Ectodermal cell (in vitro differentiated cells): ENCODE results near the gene HS6ST2.

ENCODE experiments used
- H3K27ac ChIP-seq: 2 replicates; pipeline ENCODE4 v1.7.0; 2013; ENCODE audit warnings: mild to moderate bottlenecking, low read depth, low read length; ENCODE audit not compliant: insufficient read depth, poor library complexity, severe bottlenecking
- H3K27me3 ChIP-seq: 2 replicates; pipeline ENCODE4 v1.7.0; 2013; ENCODE audit warnings: mild to moderate bottlenecking, low read length; ENCODE audit not compliant: insufficient read depth, control insufficient read depth, poor library complexity, severe bottlenecking
- H3K36me3 ChIP-seq: one replicate; pipeline ENCODE4 v1.7.0; 2013; ENCODE audit warnings: low read length; ENCODE audit not compliant: control insufficient read depth, insufficient read depth
- H3K4me1 ChIP-seq: one replicate; pipeline ENCODE4 v1.7.0; 2013; ENCODE audit warnings: low read length; ENCODE audit not compliant: control insufficient read depth, insufficient read depth
- H3K4me3 ChIP-seq: 2 replicates; pipeline ENCODE4 v1.7.0; 2013; ENCODE audit warnings: low read depth, low read length, control low read depth; ENCODE audit not compliant: insufficient read depth
- H3K9me3 ChIP-seq: 2 replicates; pipeline ENCODE4 v1.7.0; 2013; ENCODE audit warnings: mild to moderate bottlenecking, low read length, moderate library complexity; ENCODE audit not compliant: control insufficient read depth
- WGBS, 2 experiments: methylation state at CpG; one replicate each; pipeline ENCODE4 v1.1.7; 2013; ENCODE audit warnings: missing lambda C conversion rate in 2 of 2; 5-methylcytosine and 5-hydroxymethylcytosine counted together

Gene HS6ST2

GRCh38 chrX:132694382-132694781 is 264.0 kb downstream of the HS6ST2 start:
- Histone ChIP-seq H3K9me3 (no peaks in the 10 kb centered on the region), H3K27me3 (no peaks in the 10 kb centered on the region), H3K4me3 (no peak overlapping the region), H3K36me3 (no peaks in the 10 kb centered on the region), H3K27ac (no peak overlapping the region), H3K4me1 (peaks cover 6% of the 10 kb centered on the region)
- 70 to 75% methylated on average over 3 of the region's 3 CpGs for WGBS, 2 experiments

GRCh38 chrX:132692526-132692925 is 265.9 kb downstream of the HS6ST2 start:
- H3K27ac ChIP-seq: no peak overlapping the region
- H3K36me3 ChIP-seq: no peaks in the 10 kb centered on the region
- no peaks in the 10 kb centered on the region for H3K27me3 ChIP-seq

GRCh38 chrX:132692066-132692465 is 266.4 kb downstream of the HS6ST2 start:
- 93 to 96% methylated on average over 2 to 6 of the region's 6 CpGs for WGBS, 2 experiments
- H3K4me1 ChIP-seq: peaks cover 6% of the 10 kb centered on the region
- H3K9me3 ChIP-seq: no peaks in the 10 kb centered on the region
- no peaks in the 10 kb centered on the region for H3K36me3 ChIP-seq
- no peak overlapping the region for H3K4me3 ChIP-seq
- H3K27me3 ChIP-seq: no peaks in the 10 kb centered on the region
- H3K27ac ChIP-seq: no peak overlapping the region

More at GRCh38 chrX:132692526-132692925, 265.9 kb downstream of the HS6ST2 start:
- peaks cover 6% of the 10 kb centered on the region for H3K4me1 ChIP-seq
- no peak overlapping the region for H3K4me3 ChIP-seq
- no peaks in the 10 kb centered on the region for H3K9me3 ChIP-seq
- WGBS, 2 experiments: 81 to 92% methylated on average over 1 of the region's 1 CpG

- Histone ChIP-seq H3K4me3 (no peak overlapping the region), H3K9me3 (no peaks in the 10 kb centered on the region), H3K27me3 (no peaks in the 10 kb centered on the region), H3K36me3 (no peaks in the 10 kb centered on the region), H3K27ac (no peak overlapping the region), H3K4me1 (peaks cover 6% of the 10 kb centered on the region)
- whole genome bisulfite sequencing, 2 experiments: 50 to 69% methylated on average over 1 to 6 of the region's 6 CpGs
Observed at GRCh38 chrX:132689612-132690563, 268.5 kb downstream of the HS6ST2 start.

GRCh38 chrX:132685276-132685675 is 273.2 kb downstream of the HS6ST2 start:
- no peaks in the 10 kb centered on the region for H3K36me3 ChIP-seq
- H3K27me3 ChIP-seq: no peaks in the 10 kb centered on the region
- no peaks in the 10 kb centered on the region for H3K4me1 ChIP-seq
- no peak overlapping the region for H3K27ac ChIP-seq
- H3K4me3 ChIP-seq: no peak overlapping the region
- H3K9me3 ChIP-seq: no peaks in the 10 kb centered on the region
- WGBS, 2 experiments: 93 to 96% methylated on average over 4 of the region's 4 CpGs

GRCh38 chrX:132677233-132677716 is 281.2 kb downstream of the HS6ST2 start:
- WGBS, 2 experiments: 50% methylated on average over 2 of the region's 2 CpGs; no CpG with 5 or more reads in 1 of the 2 experiments
- Histone ChIP-seq H3K9me3 (no peaks in the 10 kb centered on the region), H3K4me3 (no peak overlapping the region), H3K4me1 (no peaks in the 10 kb centered on the region), H3K27ac (no peak overlapping the region), H3K36me3 (no peaks in the 10 kb centered on the region), H3K27me3 (no peaks in the 10 kb centered on the region)

GRCh38 chrX:132676561-132677186 is 281.8 kb downstream of the HS6ST2 start:
- H3K4me3 ChIP-seq: no peak overlapping the region
- no peaks in the 10 kb centered on the region for H3K4me1 ChIP-seq
- no peaks in the 10 kb centered on the region for H3K9me3 ChIP-seq
- H3K27me3 ChIP-seq: no peaks in the 10 kb centered on the region
- H3K27ac ChIP-seq: no peak overlapping the region
- no peaks in the 10 kb centered on the region for H3K36me3 ChIP-seq
- 40 to 41% methylated on average over 4 of the region's 4 CpGs for WGBS, 2 experiments

- Histone ChIP-seq H3K36me3 (no peaks in the 10 kb centered on the region), H3K9me3 (no peaks in the 10 kb centered on the region), H3K27me3 (no peaks in the 10 kb centered on the region), H3K4me1 (no peaks in the 10 kb centered on the region), H3K27ac (no peak overlapping the region), H3K4me3 (no peak overlapping the region)
- WGBS, 2 experiments: 50 to 66% methylated on average over 2 to 3 of the region's 3 CpGs
Observed at GRCh38 chrX:132676102-132676501, 282.3 kb downstream of the HS6ST2 start.

GRCh38 chrX:132673331-132673730 is 285.1 kb downstream of the HS6ST2 start:
- no peak overlapping the region for H3K27ac ChIP-seq
- no peaks in the 10 kb centered on the region for H3K36me3 ChIP-seq
- no peak overlapping the region for H3K4me3 ChIP-seq
- 48 to 57% methylated on average over 1 of the region's 1 CpG for WGBS, 2 experiments
- H3K4me1 ChIP-seq: no peaks in the 10 kb centered on the region
- no peaks in the 10 kb centered on the region for H3K9me3 ChIP-seq
- no peaks in the 10 kb centered on the region for H3K27me3 ChIP-seq

GRCh38 chrX:132671229-132671641 is 287.2 kb downstream of the HS6ST2 start:
- Histone ChIP-seq H3K9me3 (no peaks in the 10 kb centered on the region), H3K27me3 (no peaks in the 10 kb centered on the region), H3K27ac (no peak overlapping the region), H3K36me3 (no peaks in the 10 kb centered on the region), H3K4me3 (no peak overlapping the region), H3K4me1 (no peaks in the 10 kb centered on the region)
- WGBS, 2 experiments: 0 to 3% methylated on average over 2 to 3 of the region's 3 CpGs
